Measurements from ENCODE around the gene MINDY4. TPM values are rescaled to one million over a fixed set of nuclear protein-coding genes. Genes with fewer than 3 reads are reported as not detected.

Gene MINDY4
- total RNA-seq, 2 donors from 2014 or later = 7.5 to 8.6 TPM

DNA sequence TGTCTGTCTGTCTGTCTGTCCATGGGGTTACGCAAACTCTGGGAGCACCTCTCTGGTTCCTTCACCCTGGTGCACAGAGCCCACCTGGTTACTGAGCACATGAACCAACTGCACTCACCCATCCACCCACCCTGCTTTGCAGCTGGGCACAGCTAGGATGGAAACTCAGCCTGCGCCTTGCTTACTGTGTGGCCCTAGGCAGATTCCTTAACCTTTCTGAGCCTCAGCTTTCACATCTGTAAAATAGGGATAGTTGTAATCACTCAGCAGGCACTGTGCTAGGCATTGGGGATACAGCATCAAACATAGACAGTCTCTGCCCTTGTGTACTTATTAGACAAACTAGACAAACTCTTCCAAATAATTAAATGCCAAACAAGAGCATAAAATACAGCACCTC is 41.1 kb upstream of the MINDY4 start:
- 100% methylated on average over 2 of the region's 2 CpGs for WGBS, 2 donors
- Histone ChIP-seq H3K27ac (no peak overlapping the region), H3K4me3 (no peak overlapping the region), H3K4me1 (no peaks in the 10 kb centered on the region), H3K27me3 (no peaks in the 10 kb centered on the region), H3K9me3 (no peaks in the 10 kb centered on the region), H3K36me3 (replicated peaks in 1 of 2; ENCODE audit: insufficient read depth in 1 of 2, low read depth in 2 of 2) (no peaks in the 10 kb centered on the region)
- no peak for DNase-seq
- no peak for ATAC-seq
- intact Hi-C loops (cut with DNase I) = no loop called here
- no peak for TF ChIP-seq POLR2A (IDR thresholded peaks at IDR 0.05)
- TF ChIP-seq, protein P1, sequence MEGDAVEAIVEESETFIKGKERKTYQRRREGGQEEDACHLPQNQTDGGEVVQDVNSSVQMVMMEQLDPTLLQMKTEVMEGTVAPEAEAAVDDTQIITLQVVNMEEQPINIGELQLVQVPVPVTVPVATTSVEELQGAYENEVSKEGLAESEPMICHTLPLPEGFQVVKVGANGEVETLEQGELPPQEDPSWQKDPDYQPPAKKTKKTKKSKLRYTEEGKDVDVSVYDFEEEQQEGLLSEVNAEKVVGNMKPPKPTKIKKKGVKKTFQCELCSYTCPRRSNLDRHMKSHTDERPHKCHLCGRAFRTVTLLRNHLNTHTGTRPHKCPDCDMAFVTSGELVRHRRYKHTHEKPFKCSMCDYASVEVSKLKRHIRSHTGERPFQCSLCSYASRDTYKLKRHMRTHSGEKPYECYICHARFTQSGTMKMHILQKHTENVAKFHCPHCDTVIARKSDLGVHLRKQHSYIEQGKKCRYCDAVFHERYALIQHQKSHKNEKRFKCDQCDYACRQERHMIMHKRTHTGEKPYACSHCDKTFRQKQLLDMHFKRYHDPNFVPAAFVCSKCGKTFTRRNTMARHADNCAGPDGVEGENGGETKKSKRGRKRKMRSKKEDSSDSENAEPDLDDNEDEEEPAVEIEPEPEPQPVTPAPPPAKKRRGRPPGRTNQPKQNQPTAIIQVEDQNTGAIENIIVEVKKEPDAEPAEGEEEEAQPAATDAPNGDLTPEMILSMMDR (IDR thresholded peaks at IDR 0.05) = no peak

DNA sequence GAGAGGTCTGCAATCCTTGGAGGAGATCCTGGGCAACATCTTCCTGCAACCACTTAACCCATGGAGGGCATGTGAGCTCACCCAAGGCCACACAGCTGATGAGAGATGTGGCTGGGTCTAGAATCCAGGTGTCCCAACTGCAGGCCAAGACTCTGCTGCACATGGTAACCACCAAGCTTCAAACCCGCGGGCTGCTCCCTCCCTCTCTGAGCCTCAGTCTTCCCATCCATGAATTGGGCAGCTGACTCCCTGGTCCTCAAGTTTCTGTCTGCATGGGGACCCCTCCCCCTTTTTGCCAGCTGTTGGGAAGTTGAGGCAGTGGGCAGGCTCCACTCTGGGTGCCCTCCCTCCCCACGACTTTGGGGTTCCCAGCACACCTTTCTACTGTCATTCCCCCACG is 40.2 kb upstream of the MINDY4 start:
- Histone ChIP-seq H3K9me3 (no peaks in the 10 kb centered on the region), H3K4me3 (no peak overlapping the region), H3K27ac (no peak overlapping the region), H3K36me3 (replicated peaks in 1 of 2; ENCODE audit: insufficient read depth in 1 of 2, low read depth in 2 of 2) (no peaks in the 10 kb centered on the region), H3K27me3 (no peaks in the 10 kb centered on the region), H3K4me1 (no peaks in the 10 kb centered on the region)
- 78 to 81% methylated on average over 4 of the region's 4 CpGs for whole genome bisulfite sequencing, 2 donors
- TF ChIP-seq, protein P1 (IDR thresholded peaks at IDR 0.05) = no peak
- no peak for TF ChIP-seq POLR2A (IDR thresholded peaks at IDR 0.05)
- ATAC-seq = no peak
- DNase-seq = no peak
- intact Hi-C loops (cut with DNase I) = no loop called here

DNA sequence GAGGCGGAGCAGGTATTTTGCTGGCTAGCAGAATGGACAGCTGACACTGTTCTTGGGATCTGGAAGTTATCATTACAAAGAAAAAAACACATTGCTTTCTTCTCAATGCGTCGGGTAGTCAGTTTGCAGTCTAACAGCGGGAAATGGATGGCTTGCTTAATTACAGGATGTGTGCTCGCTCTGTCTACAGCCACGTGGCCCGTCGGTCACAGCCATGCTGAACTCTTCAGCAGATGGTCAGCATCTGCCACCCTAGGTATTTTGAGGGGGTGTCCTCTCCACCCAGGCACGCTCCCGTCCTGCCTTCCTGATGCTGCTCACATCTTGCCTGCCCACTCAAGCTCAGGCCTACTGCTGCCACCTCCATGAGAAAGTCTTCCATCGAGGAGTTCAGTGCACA is 39.6 kb upstream of the MINDY4 start:
- ATAC-seq (no peak), DNase-seq (no peak)
- TF ChIP-seq, protein P1 (IDR thresholded peaks at IDR 0.05) = no peak
- no peak for TF ChIP-seq POLR2A (IDR thresholded peaks at IDR 0.05)
- intact Hi-C loops (cut with DNase I) = no loop called here
- H3K4me3 ChIP-seq = no peak overlapping the region
- 64 to 74% methylated on average over 11 of the region's 11 CpGs for WGBS, 2 donors
- H3K27me3 ChIP-seq = no peaks in the 10 kb centered on the region
- no peak overlapping the region for H3K27ac ChIP-seq
- H3K9me3 ChIP-seq = no peaks in the 10 kb centered on the region
- no peaks in the 10 kb centered on the region for H3K4me1 ChIP-seq
- no peaks in the 10 kb centered on the region for H3K36me3 ChIP-seq (replicated peaks in 1 of 2; ENCODE audit: insufficient read depth in 1 of 2, low read depth in 2 of 2)

DNA sequence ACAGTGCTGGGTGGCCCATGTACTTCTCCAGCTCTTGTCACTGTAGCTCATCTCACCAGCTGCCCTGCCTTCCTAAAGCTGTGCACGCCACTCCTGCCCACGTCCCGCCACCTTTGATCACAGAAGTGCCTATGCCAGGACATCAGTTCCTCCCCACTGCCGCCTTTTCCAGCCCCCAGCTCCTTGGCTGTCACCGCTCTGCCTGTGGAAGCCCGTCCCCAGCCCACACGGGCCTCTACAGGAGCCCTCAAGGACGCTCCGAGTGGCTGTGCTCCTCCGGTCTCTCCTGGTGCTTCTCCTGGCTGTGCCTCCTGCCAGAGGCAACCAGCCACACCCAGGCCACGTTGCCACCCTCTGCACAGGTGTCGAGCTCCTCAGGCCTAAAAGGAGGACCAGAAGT is 38.6 kb upstream of the MINDY4 start:
- WGBS, 2 donors = 72 to 77% methylated on average over 8 to 9 of the region's 12 CpGs
- DNase-seq = no peak

DNA sequence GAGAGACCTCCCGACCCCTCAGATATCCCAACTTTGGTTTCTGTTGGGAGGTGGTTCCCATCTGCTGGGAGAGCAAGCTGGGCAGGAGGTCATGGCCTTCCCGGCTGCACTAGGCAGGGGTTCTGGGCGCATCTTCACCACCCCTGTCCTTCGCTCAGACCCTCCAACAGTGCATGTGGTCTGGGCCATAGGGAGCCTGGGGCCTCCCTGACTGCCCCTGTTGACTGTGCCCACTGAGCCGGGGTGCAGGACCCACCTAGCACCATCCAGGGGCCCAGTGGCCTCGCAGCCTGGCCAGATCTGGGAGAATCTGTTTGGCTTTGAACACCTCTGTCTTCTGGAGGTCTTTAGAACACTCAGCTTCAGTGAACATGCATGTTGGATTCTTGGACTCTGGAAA is 38.0 kb upstream of the MINDY4 start:
- WGBS, 2 donors = 94 to 98% methylated on average over 5 to 6 of the region's 6 CpGs
- ATAC-seq = no peak

More for the DNA sequence above, 38.6 kb upstream of the MINDY4 start:
- Histone ChIP-seq H3K27ac (no peak overlapping the region), H3K4me3 (no peak overlapping the region), H3K27me3 (no peaks in the 10 kb centered on the region), H3K9me3 (no peaks in the 10 kb centered on the region), H3K4me1 (no peaks in the 10 kb centered on the region), H3K36me3 (replicated peaks in 1 of 2; ENCODE audit: insufficient read depth in 1 of 2, low read depth in 2 of 2) (no peaks in the 10 kb centered on the region)
- intact Hi-C loops (cut with DNase I) = no loop called here
- no peak for ATAC-seq
- TF ChIP-seq, protein P1 (IDR thresholded peaks at IDR 0.05) = no peak
- no peak for TF ChIP-seq POLR2A (IDR thresholded peaks at IDR 0.05)

More for the DNA sequence above, 38.0 kb upstream of the MINDY4 start:
- intact Hi-C loops (cut with DNase I) = no loop called here
- Histone ChIP-seq H3K4me3 (no peak overlapping the region), H3K36me3 (replicated peaks in 1 of 2; ENCODE audit: insufficient read depth in 1 of 2, low read depth in 2 of 2) (no peaks in the 10 kb centered on the region), H3K9me3 (no peaks in the 10 kb centered on the region), H3K27me3 (no peaks in the 10 kb centered on the region), H3K27ac (no peak overlapping the region), H3K4me1 (no peaks in the 10 kb centered on the region)
- TF ChIP-seq POLR2A (IDR thresholded peaks at IDR 0.05) = no peak
- TF ChIP-seq, protein P1 (IDR thresholded peaks at IDR 0.05) = no peak
- no peak for DNase-seq
